B cell (primary cell): Measurements from ENCODE around the gene SGIP1. TPM values are rescaled to one million over a fixed set of nuclear protein-coding genes. Genes with fewer than 3 reads are reported as not detected.

ENCODE experiments used
- ATAC-seq: fragments of 200-7000 bp; cut with Tn5 transposase; one replicate; pipeline ENCODE4 v1.10.0; 2021; ENCODE audit warnings: low read depth, mild to moderate bottlenecking, moderate number of reproducible peaks, moderate library complexity
- CTCF ChIA-PET: fragments of 350-600 bp; sonication (Branson Sonifier 250); formaldehyde crosslinking; loops from one replicate; lab custom pipeline; 2021; ENCODE audit warnings: antibody characterized with exemption, inconsistent platforms; lab: Charles Lee
- POLR2A ChIA-PET: fragments of 350-600 bp; sonication (Branson Sonifier 250); formaldehyde crosslinking; loops from one replicate; lab custom pipeline; 2021; ENCODE audit warnings: antibody characterized with exemption; lab: Charles Lee
- DNase-seq: peaks from one replicate; pipeline ENCODE4 v3.0.0; 2013
- H2AFZ ChIP-seq: 2 replicates; pipeline ENCODE4 v1.6.1; 2012; ENCODE audit warnings: mild to moderate bottlenecking, low read depth, low read length; ENCODE audit not compliant: insufficient read depth, poor library complexity, severe bottlenecking
- H3K27ac ChIP-seq, 2 donors: 1 replicate in 1 of 2; 2 replicates in 1 of 2; pipeline ENCODE4 v1.5.1; 2012 to 2013; ENCODE audit warnings: low read length in 2 of 2, mild to moderate bottlenecking in 2 of 2, moderate library complexity in 1 of 2
- H3K27me3 ChIP-seq, 4 experiments: fragments of 200-600 bp in 1 of 4; sonication (generic) in 1 of 4; replicated peaks in 1 of 4; 1 replicate in 2 of 4; 2 replicates in 2 of 4; pipeline versions ENCODE4 v1.6.1 to v1.7.0; 2013 to 2016; ENCODE audit warnings: low read length in 3 of 4, mild to moderate bottlenecking in 2 of 4, mixed read lengths in 1 of 4, moderate library complexity in 1 of 4; ENCODE audit not compliant: insufficient read depth in 4 of 4, control insufficient read depth in 3 of 4; ENCODE audit errors: control extremely low read depth in 1 of 4
- H3K36me3 ChIP-seq, 2 experiments: replicated peaks in 1 of 2; 1 replicate in 1 of 2; 2 replicates in 1 of 2; pipeline versions ENCODE4 v1.6.1 to v1.7.1; 2013; ENCODE audit warnings: low read length in 1 of 2; ENCODE audit not compliant: insufficient read depth in 2 of 2, control insufficient read depth in 1 of 2; ENCODE audit errors: control extremely low read depth in 1 of 2, extremely low read depth in 1 of 2
- H3K4me1 ChIP-seq, 2 donors: fragments of 200-600 bp in 1 of 2; sonication (generic) in 1 of 2; 1 replicate in 1 of 2; 2 replicates in 1 of 2; pipeline versions ENCODE4 v1.5.1 to v1.6.1; 2013 to 2017; ENCODE audit warnings: low read length in 2 of 2; ENCODE audit not compliant: control insufficient read depth in 2 of 2, insufficient read depth in 2 of 2
- H3K4me2 ChIP-seq: replicated peaks from 2 replicates; pipeline ENCODE3; 2012; ENCODE audit warnings: mild to moderate bottlenecking, low read depth, low read length; ENCODE audit not compliant: poor library complexity, severe bottlenecking
- H3K4me3 ChIP-seq, 5 experiments: fragments of 200-600 bp in 1 of 5; sonication (generic) in 1 of 5; 1 replicate in 3 of 5; 2 replicates in 2 of 5; pipeline versions ENCODE4 v1.5.1 to v1.7.0; 2011 to 2016; ENCODE audit warnings: low read length in 4 of 5, mild to moderate bottlenecking in 4 of 5, low read depth in 2 of 5, control low read depth in 1 of 5, moderate library complexity in 1 of 5; ENCODE audit not compliant: insufficient read depth in 1 of 5; ENCODE audit errors: control extremely low read depth in 1 of 5, extremely low read depth in 1 of 5
- H3K79me2 ChIP-seq: fragments of 200-600 bp; sonication (generic); one replicate; pipeline ENCODE4 v1.6.0; 2016; ENCODE audit warnings: low read length; ENCODE audit not compliant: control insufficient read depth, insufficient read depth
- H3K9ac ChIP-seq: fragments of 200-600 bp; sonication (generic); 2 replicates; pipeline ENCODE4 v1.6.1; 2017; ENCODE audit warnings: mild to moderate bottlenecking, low read length, moderate library complexity
- H3K9me3 ChIP-seq, 3 donors: one replicate each; pipeline versions ENCODE4 v1.6.1 to v1.7.1; 2013; ENCODE audit warnings: low read length in 2 of 3; ENCODE audit not compliant: control insufficient read depth in 2 of 3, insufficient read depth in 1 of 3; ENCODE audit errors: control extremely low read depth in 1 of 3
- H4K20me1 ChIP-seq: 2 replicates; pipeline ENCODE4 v1.6.0; 2012; ENCODE audit warnings: mild to moderate bottlenecking, low read length; ENCODE audit not compliant: insufficient read depth, control insufficient read depth, poor library complexity, severe bottlenecking
- H3K27ac Mint-ChIP-seq: one replicate; pipeline ENCODE4 v1.8.0; 2021; ENCODE audit warnings: mixed read lengths
- H3K27me3 Mint-ChIP-seq: one replicate; pipeline ENCODE4 v1.8.0; 2021; ENCODE audit warnings: mixed read lengths
- H3K4me1 Mint-ChIP-seq: one replicate; pipeline ENCODE4 v1.8.0; 2021; ENCODE audit warnings: mixed read lengths
- H3K4me3 Mint-ChIP-seq: one replicate; pipeline ENCODE4 v1.8.0; 2021; ENCODE audit warnings: mixed read lengths
- H3K9me3 Mint-ChIP-seq: one replicate; pipeline ENCODE4 v1.8.0; 2022; ENCODE audit warnings: mixed read lengths; ENCODE audit not compliant: insufficient read depth
- CTCF ChIP-seq: fragments of 200-600 bp; IDR thresholded peaks from one replicate; pipeline ENCODE4 v1.8.0; 2022; ENCODE audit warnings: antibody characterized with exemption, mild to moderate bottlenecking
- EZH2 ChIP-seq: IDR thresholded peaks from 2 replicates; pipeline ENCODE4 v1.6.1; 2012; ENCODE audit warnings: borderline replicate concordance, low read depth, mild to moderate bottlenecking, moderate library complexity, low read length; ENCODE audit not compliant: insufficient read depth, poor library complexity, severe bottlenecking
- WGBS: methylation state at CpG from one replicate; pipeline ENCODE4 v1.1.5; 2013; ENCODE audit warnings: missing lambda C conversion rate; ENCODE audit not compliant: insufficient coverage; 5-methylcytosine and 5-hydroxymethylcytosine counted together
- intact Hi-C: fragments of 100-400 bp; cut with micrococcal nuclease; formaldehyde crosslinking; loops from one replicate; pipeline ENCODE4 v1.10.0; 2022
- polyA plus RNA-seq: library from polyadenylated mRNA; depleted of rRNA; stranded (reverse); fragments of >200 nt; gene quantifications from 2 replicates; pipeline ENCODE4 v1.2.3, GENCODE V29; 2012
- total RNA-seq, 2 donors: library from RNA; stranded (reverse); fragments of 120-200 nt in 1 of 2; gene quantifications; 1 replicate in 1 of 2; 2 replicates in 1 of 2; pipeline versions ENCODE4 v1.2.3 to v1.2.4, GENCODE V29; 2013 to 2022

SGIP1 gene
- total and polyA plus RNA-seq, 2 donors (not counting 1 experiment from before 2014, with no cell fraction given), result not detected

- Mint-ChIP-seq H3K27ac (no peak within 1 kb of the TSS), H3K9me3 (no peaks in the 10 kb centered on the region)
Observed at GRCh38 chr1:66752000-66752592, 218.1 kb downstream of the SGIP1 start, which contains the start of gene DYNLT5. Gene DYNLT5 (plus strand): TSS chr1:66752459. CDS start chr1:66754659, 2,200 bp downstream.

More at GRCh38 chr1:66752000-66752592, 218.1 kb downstream of the SGIP1 start, which contains the start of gene DYNLT5:
- H2AFZ ChIP-seq, result peak within 1 kb of the TSS; percentile 43
- TF ChIP-seq EZH2, result no peak
- no peak for TF ChIP-seq CTCF
- WGBS, result 4% methylated on average over 33 of the region's 35 CpGs
- Mint-ChIP-seq H3K4me3 (peak within 1 kb of the TSS; percentile 52), H3K27me3 (peaks cover 42% of the 10 kb centered on the region), H3K4me1 (peaks cover 14% of the 10 kb centered on the region)
- ATAC-seq (no peak), DNase-seq (peak; percentile 19)
- H3K36me3 ChIP-seq, result no peaks in the 10 kb centered on the region
- intact Hi-C loops, result no loop called here
- peak within 1 kb of the TSS in 3 of 5 experiments; percentile 3 to 30 (median 21) for H3K4me3 ChIP-seq
- H3K4me2 ChIP-seq, result peak within 1 kb of the TSS; percentile 69
- ChIA-PET POLR2A (no interaction called here), CTCF (interaction anchor here (1.3 kb wide), 1 partner anchor 13 kb away, joined by 3 read pairs; no protein-coding TSS in a partner anchor)
- peak within 1 kb of the TSS; percentile 28 for H3K9ac ChIP-seq
- H3K27ac ChIP-seq, result no peak within 1 kb of the TSS
- H3K79me2 ChIP-seq, result no peaks in the 10 kb centered on the region
- peaks cover 0 to 26% (median 21%) of the 10 kb centered on the region in 4 experiments for H3K27me3 ChIP-seq
- peaks cover 0 to 6% (median 0%) of the 10 kb centered on the region in 3 donors for H3K9me3 ChIP-seq
- peaks cover 10 to 19% of the 10 kb centered on the region in 2 donors for H3K4me1 ChIP-seq
- H4K20me1 ChIP-seq, result no peaks in the 10 kb centered on the region
